ENCODE measurements around the gene UPK3BL1.
"Not testable (repeated sequence)": the region's sequence is repeated elsewhere in the genome, so short reads cannot be mapped to it uniquely, and the experiment has no call there.

Gene UPK3BL1

DNA sequence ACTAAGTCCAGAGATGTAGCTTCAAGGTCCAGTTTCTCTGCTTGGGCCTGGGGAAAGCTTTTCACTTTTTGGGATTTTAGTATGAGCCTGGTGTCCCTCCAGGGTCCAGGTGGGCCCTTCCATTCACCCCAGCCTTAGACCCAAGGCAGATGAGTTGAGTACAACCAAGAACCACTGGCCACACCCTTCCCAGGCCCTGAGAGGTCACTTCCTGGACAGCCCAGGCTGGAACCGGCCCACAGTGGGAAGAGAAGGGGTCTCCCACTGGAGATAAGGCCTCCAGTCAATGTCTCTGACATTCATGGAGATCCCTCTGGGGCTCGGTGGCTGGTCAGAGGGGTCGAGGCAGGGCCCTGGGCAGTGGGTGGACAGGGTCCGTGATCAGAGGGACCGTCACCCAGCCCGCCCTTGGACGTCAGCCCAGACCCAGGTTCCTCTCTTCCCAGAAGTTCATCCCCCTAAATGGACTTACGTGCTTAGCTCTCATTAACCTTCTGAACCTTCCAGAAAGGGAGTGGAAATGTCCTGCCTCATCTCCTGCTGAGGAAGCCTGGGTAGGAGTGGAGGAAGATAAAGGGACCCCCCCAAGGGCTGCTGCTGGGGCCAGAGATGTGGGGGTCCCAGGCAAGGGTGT, 15.2 kb downstream of the UPK3BL1 start:
- DNase-seq (ENCODE audit: low spot score) = not testable (repeated sequence)

- DNase-seq (ENCODE audit: low spot score) = not testable (repeated sequence)
Observed at GRCh38 chr7:102618122-102618521, 24.5 kb downstream of the UPK3BL1 start.

DNA sequence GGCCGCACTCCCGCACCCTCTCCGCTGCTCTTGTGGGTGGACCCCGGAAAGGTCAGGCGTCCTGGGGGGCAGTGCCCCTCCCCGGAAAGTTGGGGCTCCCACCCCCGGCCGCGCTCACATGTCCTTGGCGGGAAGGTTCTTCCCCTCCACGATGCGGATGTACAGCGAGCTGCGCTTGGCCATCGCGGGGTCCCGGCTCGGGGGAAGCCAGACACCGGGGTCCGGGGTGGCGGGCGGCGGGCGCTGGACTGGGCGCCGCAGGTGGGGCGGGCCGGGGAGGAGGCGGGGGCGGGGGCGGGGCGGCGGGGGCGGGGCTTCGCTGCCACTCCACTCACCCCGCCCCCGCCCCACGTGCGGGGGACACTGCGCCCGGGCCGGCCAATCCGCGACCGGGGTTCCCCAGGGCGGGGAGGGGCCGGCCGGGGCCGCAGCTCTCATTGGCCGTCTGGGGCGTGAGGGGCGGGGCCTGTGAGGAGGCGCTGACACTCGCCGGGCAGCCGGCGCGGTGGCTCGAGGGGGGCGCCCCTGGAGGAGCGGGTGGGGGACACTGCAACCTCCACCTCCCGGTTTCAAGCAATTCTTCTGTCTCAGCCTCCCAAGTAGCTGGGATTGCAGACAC, 26.0 kb downstream of the UPK3BL1 start, which contains the start of gene RASA4:
Gene RASA4 (minus strand): TSS at position 250 of the 619 bp plus-strand sequence. CDS start 67 bp downstream, at position 183.
- DNase-seq (ENCODE audit: low spot score) = not testable (repeated sequence)

DNA sequence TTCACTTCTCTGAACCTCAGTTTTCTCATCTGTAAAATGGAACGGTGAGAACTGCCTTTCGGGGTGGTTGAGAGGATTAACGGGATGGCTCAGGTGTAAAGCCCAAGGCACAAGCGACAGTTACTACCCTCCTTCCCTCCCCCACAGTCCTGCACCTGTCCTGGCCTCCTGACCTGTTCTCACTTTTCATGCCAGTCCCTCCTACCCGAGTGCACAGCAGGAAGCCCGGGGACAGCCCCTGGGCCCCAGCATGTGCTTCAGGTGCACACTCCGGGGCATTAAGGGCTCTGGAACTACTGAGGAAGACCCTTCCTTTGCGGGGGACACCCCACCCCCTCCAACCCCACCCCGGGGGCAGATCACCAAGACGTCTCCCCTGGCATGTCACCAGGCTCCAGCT, 26.7 kb downstream of the UPK3BL1 start:
- not testable (repeated sequence) for DNase-seq (ENCODE audit: low spot score)

GRCh38 chr7:102614873-102615272, 27.7 kb downstream of the UPK3BL1 start:
- not testable (repeated sequence) for DNase-seq (ENCODE audit: low spot score)

- not testable (repeated sequence) for DNase-seq (ENCODE audit: low spot score)
Observed at GRCh38 chr7:102614346-102614697, 28.3 kb downstream of the UPK3BL1 start.

GRCh38 chr7:102613575-102614345, 28.8 kb downstream of the UPK3BL1 start:
- not testable (repeated sequence) for DNase-seq (ENCODE audit: low spot score)

- not testable (repeated sequence) for DNase-seq (ENCODE audit: low spot score)
Observed at GRCh38 chr7:102611675-102612325, 30.8 kb downstream of the UPK3BL1 start.

DNA sequence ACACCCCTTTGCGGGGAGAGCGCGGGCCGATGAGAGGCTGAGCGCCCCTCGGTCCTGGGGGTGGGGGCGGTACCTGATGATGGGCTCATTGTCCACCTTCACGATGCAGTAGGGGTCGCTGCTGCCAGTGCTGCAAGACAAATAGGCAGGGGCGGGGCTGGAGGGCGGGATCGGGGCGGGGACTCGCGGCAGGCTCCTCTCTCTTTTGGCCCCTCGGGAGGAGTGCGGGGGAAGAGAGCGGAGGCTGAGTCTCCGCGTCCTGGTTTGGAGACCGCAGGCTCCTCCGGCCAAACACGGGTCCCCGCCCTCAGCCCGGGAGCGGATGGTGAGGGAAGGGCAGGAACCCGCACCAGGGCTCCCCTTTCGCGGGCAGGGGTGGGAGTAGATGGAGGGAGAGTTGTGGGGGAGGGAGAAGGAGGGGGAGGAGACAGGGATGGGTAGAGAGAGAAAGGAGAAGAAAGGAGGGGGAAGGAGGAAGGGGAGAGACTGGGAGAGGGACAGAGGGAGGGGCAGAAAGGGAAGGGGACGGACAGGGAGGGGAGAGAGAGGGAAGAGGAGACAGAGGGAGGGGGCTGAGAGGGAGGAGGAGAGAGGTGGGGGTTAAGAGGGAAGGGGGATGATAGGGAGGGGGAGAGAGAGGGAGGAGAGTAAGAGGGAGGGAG, 31.4 kb downstream of the UPK3BL1 start:
- DNase-seq (ENCODE audit: low spot score) = not testable (repeated sequence)

GRCh38 chr7:102610441-102610840, 32.1 kb downstream of the UPK3BL1 start:
- DNase-seq (ENCODE audit: low spot score) = not testable (repeated sequence)

- DNase-seq (ENCODE audit: low spot score) = not testable (repeated sequence)
Observed at GRCh38 chr7:102609734-102610133, 32.9 kb downstream of the UPK3BL1 start.

DNA sequence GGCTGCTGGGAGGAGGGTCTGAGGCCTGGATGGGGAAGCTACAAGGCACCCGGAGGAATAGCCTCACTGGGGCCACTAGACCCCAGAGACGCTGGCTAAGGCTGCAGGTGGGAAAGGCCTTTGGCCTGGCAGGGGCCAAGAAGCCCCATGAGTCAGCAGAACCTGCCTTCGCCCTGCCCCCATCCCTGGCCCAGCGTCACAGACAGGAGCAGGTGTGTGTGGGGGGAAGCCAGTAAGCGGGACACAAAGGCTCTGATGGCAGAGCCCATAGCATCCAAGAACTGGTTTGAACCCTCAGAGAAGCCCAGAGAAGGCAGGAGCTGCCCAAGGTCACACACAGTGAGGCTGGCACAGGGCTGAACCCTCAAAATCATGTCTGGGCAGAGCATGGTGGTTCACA, 35.7 kb downstream of the UPK3BL1 start:
- not testable (repeated sequence) for DNase-seq (ENCODE audit: low spot score)

- not testable (repeated sequence) for DNase-seq (ENCODE audit: low spot score)
Observed at GRCh38 chr7:102604431-102605145, 38.0 kb downstream of the UPK3BL1 start.

GRCh38 chr7:102602317-102602716, 40.3 kb downstream of the UPK3BL1 start:
- DNase-seq (ENCODE audit: low spot score) = not testable (repeated sequence)

DNA sequence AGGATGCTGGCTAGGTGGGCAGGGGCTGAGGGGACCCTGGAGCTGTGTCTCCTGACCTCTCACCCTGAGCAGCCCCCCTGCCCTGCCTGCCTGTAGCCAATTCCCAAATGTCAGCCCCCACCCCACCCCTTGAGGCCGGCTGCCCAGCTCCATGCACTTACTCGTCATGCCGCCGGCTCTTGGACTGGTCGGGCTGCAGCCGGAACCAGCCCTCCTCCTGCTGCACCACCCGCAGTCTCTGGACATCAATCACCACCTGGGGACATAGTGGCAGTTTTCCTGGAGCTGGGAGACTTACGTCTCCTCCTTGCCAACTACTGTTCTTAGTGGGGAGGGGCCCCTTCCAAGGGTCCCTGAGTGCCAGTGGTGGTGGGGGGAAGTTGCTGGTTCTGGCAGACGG, 42.9 kb downstream of the UPK3BL1 start:
- DNase-seq (ENCODE audit: low spot score) = not testable (repeated sequence)

DNA sequence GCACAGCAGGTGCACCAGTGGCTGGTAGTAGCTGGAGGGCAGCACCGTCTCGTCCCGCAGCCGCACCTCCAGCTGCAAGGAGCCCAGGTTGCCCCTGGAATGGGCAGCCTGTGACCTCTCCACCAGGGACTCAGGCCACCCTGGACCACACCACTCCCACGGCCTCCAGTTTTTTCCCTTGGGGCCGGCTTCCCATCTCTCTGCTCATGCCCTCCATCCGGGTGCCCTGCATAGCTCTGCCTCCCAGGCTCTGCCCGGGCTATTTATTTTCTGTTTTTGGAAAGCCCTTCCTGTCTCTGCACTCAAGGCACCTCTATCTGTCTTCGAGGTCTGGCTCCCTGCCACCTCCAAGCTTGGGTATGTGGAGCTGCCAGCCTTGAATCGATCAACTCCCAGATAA, 46.6 kb downstream of the UPK3BL1 start:
- DNase-seq (ENCODE audit: low spot score) = not testable (repeated sequence)

- DNase-seq (ENCODE audit: low spot score) = not testable (repeated sequence)
Observed at GRCh38 chr7:102593637-102594334, 48.8 kb downstream of the UPK3BL1 start.

GRCh38 chr7:102592477-102593019, 50.0 kb downstream of the UPK3BL1 start:
- not testable (repeated sequence) for DNase-seq (ENCODE audit: low spot score)

GRCh38 chr7:102589857-102590256, 52.7 kb downstream of the UPK3BL1 start:
- not testable (repeated sequence) for DNase-seq (ENCODE audit: low spot score)
